ENCODE results near the gene VAV2.

VAV2 gene

GRCh38 chr9:133834080-133834976 is 157.8 kb downstream of the VAV2 start:
- no peak overlapping the region for H3K4me3 ChIP-seq (ENCODE audit: low read depth, low read length)
- no peak for DNase-seq (ENCODE audit: low read depth)
- in situ Hi-C loops (cut with HindIII; ENCODE audit: low sequenced_read_pairs) = no loop called here
- TF ChIP-seq CTCF (IDR thresholded peaks at IDR 0.05; ENCODE audit: low read depth, low read length, missing control alignments) = no peak

- DNase-seq (ENCODE audit: low read depth) = no peak
- in situ Hi-C loops (cut with HindIII; ENCODE audit: low sequenced_read_pairs) = no loop called here
- TF ChIP-seq CTCF (IDR thresholded peaks at IDR 0.05; ENCODE audit: low read depth, low read length, missing control alignments) = no peak
- no peak overlapping the region for H3K4me3 ChIP-seq (ENCODE audit: low read depth, low read length)
Measured at GRCh38 chr9:133833388-133834025, 158.6 kb downstream of the VAV2 start.

GRCh38 chr9:133832877-133833276 is 159.2 kb downstream of the VAV2 start:
- H3K4me3 ChIP-seq (ENCODE audit: low read depth, low read length) = no peak overlapping the region
- DNase-seq (ENCODE audit: low read depth) = no peak
- in situ Hi-C loops (cut with HindIII; ENCODE audit: low sequenced_read_pairs) = no loop called here
- no peak for TF ChIP-seq CTCF (IDR thresholded peaks at IDR 0.05; ENCODE audit: low read depth, low read length, missing control alignments)

GRCh38 chr9:133830711-133831110 is 161.4 kb downstream of the VAV2 start:
- no peak overlapping the region for H3K4me3 ChIP-seq (ENCODE audit: low read depth, low read length)
- no peak for TF ChIP-seq CTCF (IDR thresholded peaks at IDR 0.05; ENCODE audit: low read depth, low read length, missing control alignments)
- DNase-seq (ENCODE audit: low read depth) = no peak
- in situ Hi-C loops (cut with HindIII; ENCODE audit: low sequenced_read_pairs) = no loop called here

- in situ Hi-C loops (cut with HindIII; ENCODE audit: low sequenced_read_pairs) = no loop called here
- DNase-seq (ENCODE audit: low read depth) = no peak
- no peak overlapping the region for H3K4me3 ChIP-seq (ENCODE audit: low read depth, low read length)
- no peak for TF ChIP-seq CTCF (IDR thresholded peaks at IDR 0.05; ENCODE audit: low read depth, low read length, missing control alignments)
Measured at GRCh38 chr9:133830310-133830709, 161.8 kb downstream of the VAV2 start.

- in situ Hi-C loops (cut with HindIII; ENCODE audit: low sequenced_read_pairs) = loop anchor here (5.0 kb wide), 1 partner anchor 89 kb away; no protein-coding TSS in a partner anchor
- no peak for TF ChIP-seq CTCF (IDR thresholded peaks at IDR 0.05; ENCODE audit: low read depth, low read length, missing control alignments)
- H3K4me3 ChIP-seq (ENCODE audit: low read depth, low read length) = no peak overlapping the region
- no peak for DNase-seq (ENCODE audit: low read depth)
Measured at GRCh38 chr9:133828338-133828997, 163.7 kb downstream of the VAV2 start.

Measured in astrocyte of the cerebellum (primary cell).